ENCODE results near the gene FAM156A.

DNA sequence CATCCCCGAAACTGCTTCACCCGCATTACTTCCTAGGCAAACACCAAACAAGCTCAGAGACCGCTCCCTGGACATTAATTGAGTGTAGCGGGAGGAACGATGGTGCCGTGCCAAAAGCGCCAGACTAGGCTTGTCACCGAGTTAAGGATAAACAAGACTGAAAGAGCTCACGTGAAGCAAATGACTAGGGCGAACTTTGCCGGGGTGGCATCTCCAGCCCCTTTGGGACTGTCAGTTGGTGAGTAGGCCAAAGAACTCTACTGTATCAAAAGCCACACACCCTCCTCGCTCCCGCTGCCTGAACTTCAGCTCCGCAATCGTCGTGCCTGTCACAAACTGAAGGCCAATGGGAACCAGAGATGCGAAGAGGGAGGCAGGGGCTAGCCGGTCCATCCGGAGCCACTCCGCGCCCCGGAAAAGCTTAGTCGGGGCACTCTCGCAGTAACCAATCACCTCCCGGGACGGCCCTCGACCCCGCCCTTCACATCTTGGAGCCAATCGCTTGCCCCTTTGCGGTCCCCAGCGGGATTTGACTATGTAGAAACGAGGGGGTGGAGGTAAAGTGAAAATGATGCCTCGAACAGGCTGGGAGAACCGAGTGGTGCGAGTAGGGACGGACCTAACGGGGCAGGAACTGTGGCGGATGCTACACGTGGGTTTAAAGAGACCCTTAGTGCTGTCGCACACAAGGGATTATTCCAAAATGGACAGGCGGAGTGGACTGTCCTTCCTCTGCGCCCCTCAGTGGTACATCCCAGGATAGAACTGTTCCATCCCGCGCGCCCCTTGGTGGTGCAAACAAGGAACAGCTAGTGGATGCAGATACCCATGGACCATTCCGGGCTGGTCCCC, 37.0 kb upstream of the FAM156A start:
- TF ChIP-seq POLR2A (IDR thresholded peaks at IDR 0.05; ENCODE audit: low read length) (peak; percentile 73), GATA1 (IDR thresholded peaks at IDR 0.05; ENCODE audit: low read depth, low read length) (no peak)

Measured in erythroblast (primary cell).